OCI-LY3 (cell line): ENCODE measurements around the gene TRABD.

Experiments
- H2AFZ ChIP-seq: fragments of 200-600, 300-600 bp; shearing (Covaris generic); 2 replicates; pipeline ENCODE4 v1.6.0; 2014; ENCODE audit warnings: antibody characterized with exemption, low read depth, low read length
- H3K27ac ChIP-seq: fragments of 200-600, 300-600 bp; sonication (generic); 2 replicates; pipeline ENCODE4 v1.5.1; 2014; ENCODE audit warnings: mild to moderate bottlenecking, low read length, moderate library complexity, mixed read lengths
- H3K27me3 ChIP-seq: fragments of 200-600, 300-600 bp; sonication (generic); 2 replicates; pipeline ENCODE4 v1.6.1; 2014; ENCODE audit warnings: low read depth, low read length, mixed read lengths
- H3K36me3 ChIP-seq: fragments of 200-600, 300-600 bp; sonication (generic); replicated peaks from 2 replicates; pipeline ENCODE3; 2014; ENCODE audit warnings: low read depth, low read length, mixed read lengths
- H3K4me1 ChIP-seq: fragments of 300-600, 200-600 bp; sonication (generic); 2 replicates; pipeline ENCODE4 v1.6.1; 2014; ENCODE audit warnings: low read length, mixed read lengths
- H3K4me2 ChIP-seq: fragments of 200-600, 300-600 bp; sonication (generic); 2 replicates; pipeline ENCODE4 v1.6.1; 2014; ENCODE audit warnings: low read length, mixed read lengths
- H3K4me3 ChIP-seq: fragments of 300-600, 200-600 bp; sonication (generic); 2 replicates; pipeline ENCODE4 v1.5.1; 2014; ENCODE audit warnings: antibody characterized with exemption, mild to moderate bottlenecking, low read length, moderate library complexity
- H3K79me2 ChIP-seq: fragments of 300-600, 200-600 bp; shearing (Covaris generic); 2 replicates; pipeline ENCODE4 v1.6.1; 2014; ENCODE audit warnings: mild to moderate bottlenecking, low read length, mixed read lengths
- H3K9ac ChIP-seq: fragments of 300-600, 200-600 bp; shearing (Covaris generic); 2 replicates; pipeline ENCODE4 v1.6.0; 2014; ENCODE audit warnings: mild to moderate bottlenecking, low read length, moderate library complexity
- H3K9me3 ChIP-seq: fragments of 200-600, 300-600 bp; shearing (Covaris generic); 2 replicates; pipeline ENCODE4 v1.6.1; 2014; ENCODE audit warnings: low read length, mixed read lengths; ENCODE audit not compliant: insufficient read depth
- H4K20me1 ChIP-seq: fragments of 200-600, 300-600 bp; sonication (generic); 2 replicates; pipeline ENCODE4 v1.6.1; 2016; ENCODE audit warnings: low read length, mixed read lengths; ENCODE audit not compliant: insufficient read depth
- EZH2phosphoT487 ChIP-seq: fragments of 200-600 bp; shearing (Covaris generic); IDR thresholded peaks from 2 replicates; pipeline ENCODE4 v1.6.1; 2018; ENCODE audit warnings: antibody characterized with exemption, mixed run types, low read depth
- TF ChIP-seq, protein P1 (sequence below): fragments of 200-600, 300-600 bp; sonication (generic); IDR thresholded peaks from 2 replicates; pipeline ENCODE4 v1.5.1; 2014; ENCODE audit warnings: antibody characterized with exemption, low read length, low read depth

TRABD gene

DNA sequence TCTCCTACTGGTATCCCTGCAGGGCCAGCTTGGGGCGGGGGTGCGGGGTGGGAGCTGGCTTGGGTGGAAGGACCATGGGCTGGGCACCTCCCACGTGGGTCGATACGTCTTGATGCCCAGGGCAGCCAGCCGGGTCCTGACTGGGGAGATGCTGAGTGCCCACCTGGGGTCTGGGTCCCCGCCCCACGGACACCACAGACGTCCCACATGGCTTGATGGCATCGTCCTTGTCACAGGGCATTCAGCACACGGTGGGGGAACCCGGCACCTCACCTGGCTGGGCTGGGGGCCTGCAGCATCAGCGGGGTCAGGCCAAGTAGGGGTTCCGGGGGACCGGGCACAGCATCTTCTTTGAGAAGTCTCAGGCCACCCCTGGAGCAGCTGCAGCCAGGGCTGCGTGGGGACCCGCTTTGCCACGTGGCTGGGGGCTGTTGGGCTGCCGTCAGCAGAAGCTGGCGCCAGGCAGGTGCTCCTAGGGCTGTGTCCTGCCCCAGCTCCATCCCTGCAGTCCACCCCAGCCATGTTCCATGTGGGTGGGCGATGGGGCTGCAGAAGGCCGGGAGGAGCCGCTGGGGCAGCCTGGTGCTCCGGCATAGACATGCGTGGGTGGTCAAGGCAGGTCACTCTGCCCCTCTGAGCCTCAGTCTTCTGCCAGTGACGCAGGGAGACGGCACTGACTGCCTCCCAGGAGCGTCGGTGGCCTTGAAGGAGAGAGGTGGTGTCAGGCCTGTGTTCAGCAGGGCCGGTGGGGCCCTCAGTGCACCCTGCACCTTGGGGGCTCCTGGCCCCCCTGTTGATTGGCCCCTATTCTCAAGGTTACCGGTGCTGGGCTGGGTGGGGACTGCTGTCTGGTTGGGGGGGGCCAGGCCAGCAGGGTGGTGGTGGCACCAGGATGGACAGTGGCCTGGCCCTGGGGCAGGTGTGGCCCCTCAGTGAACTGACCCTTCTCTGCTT lies 23.5 kb downstream of the TRABD start:
- Histone ChIP-seq H3K27me3 (no peaks in the 10 kb centered on the region), H3K36me3 (peaks cover 6% of the 10 kb centered on the region), H3K9ac (no peak overlapping the region), H3K4me2 (no peak overlapping the region), H3K4me3 (no peak overlapping the region), H3K4me1 (no peaks in the 10 kb centered on the region), H2AFZ (no peak overlapping the region), H3K27ac (no peak overlapping the region), H4K20me1 (no peaks in the 10 kb centered on the region), H3K79me2 (no peaks in the 10 kb centered on the region; the same call in 1 of the 2 replicates), H3K9me3 (no peaks in the 10 kb centered on the region)
- no peak for TF ChIP-seq EZH2phosphoT487
- TF ChIP-seq, protein P1, sequence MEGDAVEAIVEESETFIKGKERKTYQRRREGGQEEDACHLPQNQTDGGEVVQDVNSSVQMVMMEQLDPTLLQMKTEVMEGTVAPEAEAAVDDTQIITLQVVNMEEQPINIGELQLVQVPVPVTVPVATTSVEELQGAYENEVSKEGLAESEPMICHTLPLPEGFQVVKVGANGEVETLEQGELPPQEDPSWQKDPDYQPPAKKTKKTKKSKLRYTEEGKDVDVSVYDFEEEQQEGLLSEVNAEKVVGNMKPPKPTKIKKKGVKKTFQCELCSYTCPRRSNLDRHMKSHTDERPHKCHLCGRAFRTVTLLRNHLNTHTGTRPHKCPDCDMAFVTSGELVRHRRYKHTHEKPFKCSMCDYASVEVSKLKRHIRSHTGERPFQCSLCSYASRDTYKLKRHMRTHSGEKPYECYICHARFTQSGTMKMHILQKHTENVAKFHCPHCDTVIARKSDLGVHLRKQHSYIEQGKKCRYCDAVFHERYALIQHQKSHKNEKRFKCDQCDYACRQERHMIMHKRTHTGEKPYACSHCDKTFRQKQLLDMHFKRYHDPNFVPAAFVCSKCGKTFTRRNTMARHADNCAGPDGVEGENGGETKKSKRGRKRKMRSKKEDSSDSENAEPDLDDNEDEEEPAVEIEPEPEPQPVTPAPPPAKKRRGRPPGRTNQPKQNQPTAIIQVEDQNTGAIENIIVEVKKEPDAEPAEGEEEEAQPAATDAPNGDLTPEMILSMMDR: no peak

DNA sequence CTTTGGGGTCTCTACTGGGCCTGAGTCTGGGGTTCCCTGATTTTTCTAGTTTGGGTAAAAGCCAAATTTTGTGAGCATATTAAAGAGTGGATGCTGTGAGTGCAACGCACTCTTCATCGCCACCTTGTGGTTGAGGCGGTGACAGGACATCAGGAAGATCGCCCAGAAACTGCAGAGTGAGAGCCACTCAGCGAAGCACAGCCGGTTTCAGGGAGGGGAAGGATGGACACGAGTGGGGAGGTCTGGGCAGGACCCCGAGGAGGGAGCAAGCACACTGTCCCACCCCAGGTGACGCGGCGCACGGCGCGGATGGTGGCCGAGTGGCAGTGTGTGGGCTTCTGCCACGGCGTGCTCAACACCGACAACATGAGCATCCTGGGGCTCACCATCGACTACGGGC lies 24.2 kb downstream of the TRABD start:
- Histone ChIP-seq H3K4me3 (no peak overlapping the region), H3K79me2 (peaks cover 1% of the 10 kb centered on the region; the same call in 1 of the 2 replicates), H3K4me1 (no peaks in the 10 kb centered on the region), H3K9ac (no peak overlapping the region), H4K20me1 (no peaks in the 10 kb centered on the region), H3K36me3 (peaks cover 6% of the 10 kb centered on the region), H3K4me2 (no peak overlapping the region), H3K27me3 (no peaks in the 10 kb centered on the region), H3K27ac (no peak overlapping the region), H3K9me3 (no peaks in the 10 kb centered on the region), H2AFZ (no peak overlapping the region)
- TF ChIP-seq, protein P1: peak; percentile 70
- TF ChIP-seq EZH2phosphoT487: no peak

DNA sequence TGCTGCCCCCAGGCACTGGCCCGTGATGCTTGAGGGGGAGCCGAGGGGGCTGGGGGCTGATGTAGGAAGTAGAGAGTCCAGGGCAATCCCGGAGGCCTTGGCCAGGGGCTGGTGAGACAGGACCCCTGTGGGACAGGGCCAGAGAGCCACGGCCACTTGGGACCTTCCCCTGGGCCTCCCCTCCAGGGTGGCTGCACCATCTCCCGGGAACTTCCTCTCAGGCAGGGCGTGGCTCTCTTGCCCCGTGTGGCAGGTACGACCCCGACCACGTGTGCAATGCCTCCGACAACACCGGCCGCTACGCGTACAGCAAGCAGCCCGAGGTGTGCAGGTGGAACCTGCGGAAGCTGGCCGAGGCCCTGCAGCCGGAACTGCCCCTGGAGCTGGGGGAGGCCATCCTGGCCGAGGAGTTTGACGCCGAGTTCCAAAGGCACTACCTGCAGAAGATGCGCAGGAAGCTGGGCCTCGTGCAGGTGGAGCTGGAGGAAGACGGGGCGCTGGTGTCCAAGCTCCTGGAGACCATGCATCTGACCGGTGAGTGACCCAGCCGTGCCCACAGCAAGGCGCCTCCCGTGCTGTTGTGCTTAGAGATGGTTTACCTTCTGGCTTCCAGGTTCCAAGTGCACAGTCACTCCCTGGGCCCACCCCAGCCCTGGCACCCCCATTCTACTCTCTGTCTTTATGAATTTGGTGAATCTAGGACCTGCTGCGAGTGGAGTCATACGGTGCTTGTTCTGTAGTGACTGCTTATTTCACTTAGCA lies 24.8 kb downstream of the TRABD start:
- Histone ChIP-seq H3K4me2 (no peak overlapping the region), H3K27me3 (no peaks in the 10 kb centered on the region), H2AFZ (no peak overlapping the region), H3K79me2 (peaks cover 5% of the 10 kb centered on the region; the same call in 1 of the 2 replicates), H3K4me1 (no peaks in the 10 kb centered on the region), H3K27ac (no peak overlapping the region), H4K20me1 (no peaks in the 10 kb centered on the region), H3K36me3 (peaks cover 6% of the 10 kb centered on the region), H3K9me3 (no peaks in the 10 kb centered on the region), H3K9ac (no peak overlapping the region), H3K4me3 (no peak overlapping the region)
- TF ChIP-seq, protein P1: no peak
- no peak for TF ChIP-seq EZH2phosphoT487

DNA sequence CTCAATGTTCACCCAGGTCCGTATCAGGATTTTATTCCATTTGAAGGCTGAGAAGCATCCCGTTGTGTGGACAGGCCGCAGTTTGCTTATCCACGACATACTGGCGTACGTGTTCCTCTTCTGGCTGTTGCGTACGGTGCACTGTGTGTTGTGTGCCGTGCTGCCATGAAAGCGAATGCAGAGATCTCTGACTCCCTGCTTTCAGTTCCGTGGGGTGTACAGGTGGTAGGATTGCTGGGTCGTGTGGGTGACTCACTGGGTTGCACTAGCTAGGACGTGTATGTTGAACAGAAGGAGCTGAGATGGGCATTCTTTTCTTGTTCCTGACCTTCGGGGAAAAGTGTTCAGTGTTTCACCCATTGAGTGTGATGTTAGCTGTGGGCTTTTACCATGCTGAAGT lies 25.4 kb downstream of the TRABD start:
- no peak for TF ChIP-seq EZH2phosphoT487
- TF ChIP-seq, protein P1: no peak
- H3K27me3 ChIP-seq: no peaks in the 10 kb centered on the region
- no peak overlapping the region for H3K9ac ChIP-seq
- no peak overlapping the region for H3K4me3 ChIP-seq
- no peaks in the 10 kb centered on the region for H4K20me1 ChIP-seq
- H3K36me3 ChIP-seq: peaks cover 6% of the 10 kb centered on the region
- H3K79me2 ChIP-seq: peaks cover 5% of the 10 kb centered on the region; the same call in 1 of the 2 replicates
- no peaks in the 10 kb centered on the region for H3K9me3 ChIP-seq
- H3K27ac ChIP-seq: no peak overlapping the region
- H3K4me2 ChIP-seq: no peak overlapping the region
- no peak overlapping the region for H2AFZ ChIP-seq
- no peaks in the 10 kb centered on the region for H3K4me1 ChIP-seq
